ENCODE results near the gene KCTD16.

Gene KCTD16

GRCh38 chr5:144352330-144352729 lies 181.7 kb downstream of the KCTD16 start:
- H3K4me1 ChIP-seq (ENCODE audit: control insufficient read depth in 1 of 2, insufficient read depth in 2 of 2, low read length in 2 of 2), result no peaks in the 10 kb centered on the region
- no peak overlapping the region for H3K4me3 ChIP-seq (ENCODE audit: low read depth in 1 of 2, low read length in 2 of 2)
- no peak overlapping the region for H3K9ac ChIP-seq (ENCODE audit: low read depth in 1 of 2, low read length in 2 of 2)
- H3K27ac ChIP-seq (ENCODE audit: low read depth, low read length), result no peak overlapping the region
- no peaks in the 10 kb centered on the region for H3K9me3 ChIP-seq (ENCODE audit: control insufficient read depth in 1 of 2, low read length in 2 of 2)
- no peaks in the 10 kb centered on the region for H3K27me3 ChIP-seq (ENCODE audit: control insufficient read depth in 1 of 2, insufficient read depth in 2 of 2, low read length in 2 of 2)
- H3K36me3 ChIP-seq (ENCODE audit: control insufficient read depth in 1 of 2, insufficient read depth in 2 of 2, low read length in 2 of 2), result no peaks in the 10 kb centered on the region

GRCh38 chr5:144352732-144353317 lies 182.2 kb downstream of the KCTD16 start:
- Histone ChIP-seq H3K36me3 (ENCODE audit: control insufficient read depth in 1 of 2, insufficient read depth in 2 of 2, low read length in 2 of 2) (no peaks in the 10 kb centered on the region), H3K27me3 (ENCODE audit: control insufficient read depth in 1 of 2, insufficient read depth in 2 of 2, low read length in 2 of 2) (no peaks in the 10 kb centered on the region), H3K27ac (ENCODE audit: low read depth, low read length) (no peak overlapping the region), H3K9ac (ENCODE audit: low read depth in 1 of 2, low read length in 2 of 2) (no peak overlapping the region), H3K4me3 (ENCODE audit: low read depth in 1 of 2, low read length in 2 of 2) (no peak overlapping the region), H3K9me3 (ENCODE audit: control insufficient read depth in 1 of 2, low read length in 2 of 2) (no peaks in the 10 kb centered on the region), H3K4me1 (ENCODE audit: control insufficient read depth in 1 of 2, insufficient read depth in 2 of 2, low read length in 2 of 2) (no peaks in the 10 kb centered on the region)

GRCh38 chr5:144356489-144356888 lies 185.8 kb downstream of the KCTD16 start:
- Histone ChIP-seq H3K4me3 (ENCODE audit: low read depth in 1 of 2, low read length in 2 of 2) (no peak overlapping the region), H3K36me3 (ENCODE audit: control insufficient read depth in 1 of 2, insufficient read depth in 2 of 2, low read length in 2 of 2) (no peaks in the 10 kb centered on the region), H3K27ac (ENCODE audit: low read depth, low read length) (no peak overlapping the region), H3K4me1 (ENCODE audit: control insufficient read depth in 1 of 2, insufficient read depth in 2 of 2, low read length in 2 of 2) (no peaks in the 10 kb centered on the region), H3K27me3 (ENCODE audit: control insufficient read depth in 1 of 2, insufficient read depth in 2 of 2, low read length in 2 of 2) (no peaks in the 10 kb centered on the region), H3K9ac (ENCODE audit: low read depth in 1 of 2, low read length in 2 of 2) (no peak overlapping the region), H3K9me3 (ENCODE audit: control insufficient read depth in 1 of 2, low read length in 2 of 2) (no peaks in the 10 kb centered on the region)

DNA sequence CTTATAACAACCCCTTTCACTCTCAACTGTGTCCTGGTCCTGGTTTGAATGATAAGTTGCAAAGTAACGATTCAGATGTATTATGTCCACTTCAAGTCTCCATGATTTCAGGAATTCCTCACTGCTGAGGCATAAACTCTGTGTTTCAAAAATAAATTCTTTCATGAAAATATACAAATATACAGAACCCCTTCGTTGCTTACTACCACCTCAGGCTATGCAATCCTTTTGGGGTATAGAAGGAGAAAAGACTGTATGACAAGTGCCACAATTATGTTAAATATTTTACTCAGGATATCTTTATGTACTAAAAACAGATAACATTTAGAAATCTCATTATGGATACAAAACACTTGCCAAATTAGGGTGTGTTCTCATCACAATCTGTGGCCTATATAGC lies 190.7 kb downstream of the KCTD16 start:
- Histone ChIP-seq H3K4me3 (ENCODE audit: low read depth in 1 of 2, low read length in 2 of 2) (no peak overlapping the region), H3K27me3 (ENCODE audit: control insufficient read depth in 1 of 2, insufficient read depth in 2 of 2, low read length in 2 of 2) (no peaks in the 10 kb centered on the region), H3K4me1 (ENCODE audit: control insufficient read depth in 1 of 2, insufficient read depth in 2 of 2, low read length in 2 of 2) (peaks cover 0 to 4% of the 10 kb centered on the region in 2 donors), H3K36me3 (ENCODE audit: control insufficient read depth in 1 of 2, insufficient read depth in 2 of 2, low read length in 2 of 2) (no peaks in the 10 kb centered on the region), H3K9me3 (ENCODE audit: control insufficient read depth in 1 of 2, low read length in 2 of 2) (no peaks in the 10 kb centered on the region), H3K27ac (ENCODE audit: low read depth, low read length) (no peak overlapping the region), H3K9ac (ENCODE audit: low read depth in 1 of 2, low read length in 2 of 2) (no peak overlapping the region)

DNA sequence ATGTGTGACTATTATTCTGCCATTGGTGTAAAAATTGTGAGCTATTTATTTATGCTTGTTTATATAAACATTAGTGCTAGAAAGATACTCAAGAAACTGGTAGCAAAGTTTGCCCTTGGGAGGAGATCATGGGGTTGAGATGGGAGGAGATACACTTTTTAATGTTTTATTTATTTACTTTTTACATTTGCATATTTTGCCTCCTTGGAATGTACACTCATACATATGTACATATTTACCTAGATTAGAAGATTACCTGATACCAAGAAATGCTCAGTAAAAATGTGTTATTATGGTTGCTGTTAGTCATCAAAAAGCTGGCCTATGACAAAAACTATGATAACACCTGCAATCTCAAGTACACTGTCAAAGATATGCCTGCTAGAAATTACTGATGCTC lies 195.2 kb downstream of the KCTD16 start:
- no peaks in the 10 kb centered on the region for H3K27me3 ChIP-seq (ENCODE audit: control insufficient read depth in 1 of 2, insufficient read depth in 2 of 2, low read length in 2 of 2)
- H3K4me3 ChIP-seq (ENCODE audit: low read depth in 1 of 2, low read length in 2 of 2), result no peak overlapping the region
- no peaks in the 10 kb centered on the region for H3K9me3 ChIP-seq (ENCODE audit: control insufficient read depth in 1 of 2, low read length in 2 of 2)
- no peaks in the 10 kb centered on the region for H3K36me3 ChIP-seq (ENCODE audit: control insufficient read depth in 1 of 2, insufficient read depth in 2 of 2, low read length in 2 of 2)
- no peak overlapping the region for H3K27ac ChIP-seq (ENCODE audit: low read depth, low read length)
- H3K9ac ChIP-seq (ENCODE audit: low read depth in 1 of 2, low read length in 2 of 2), result no peak overlapping the region
- peaks cover 14 to 15% of the 10 kb centered on the region in 2 donors for H3K4me1 ChIP-seq (ENCODE audit: control insufficient read depth in 1 of 2, insufficient read depth in 2 of 2, low read length in 2 of 2)

DNA sequence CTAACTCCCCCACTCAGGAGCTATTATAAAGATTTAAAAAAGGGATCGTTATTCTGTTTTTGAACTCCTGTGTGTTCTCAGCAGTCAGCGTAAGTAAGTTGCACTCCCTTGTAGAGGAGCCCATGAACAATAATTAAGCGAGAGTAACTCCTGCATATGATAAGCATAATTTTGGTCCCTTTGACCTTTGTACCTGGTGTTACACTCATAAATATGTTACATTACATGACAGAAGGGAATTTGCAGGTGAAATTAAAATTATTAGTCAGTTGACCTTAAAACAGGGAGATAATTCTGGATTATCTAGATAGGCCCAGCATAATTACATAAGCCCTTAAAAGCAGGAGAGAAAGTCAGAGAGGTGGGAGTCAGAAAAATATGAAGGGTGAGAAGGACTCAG lies 197.3 kb downstream of the KCTD16 start:
- no peak overlapping the region for H3K27ac ChIP-seq (ENCODE audit: low read depth, low read length)
- H3K4me3 ChIP-seq (ENCODE audit: low read depth in 1 of 2, low read length in 2 of 2), result no peak overlapping the region
- H3K9ac ChIP-seq (ENCODE audit: low read depth in 1 of 2, low read length in 2 of 2), result no peak overlapping the region
- no peaks in the 10 kb centered on the region for H3K9me3 ChIP-seq (ENCODE audit: control insufficient read depth in 1 of 2, low read length in 2 of 2)
- no peaks in the 10 kb centered on the region for H3K27me3 ChIP-seq (ENCODE audit: control insufficient read depth in 1 of 2, insufficient read depth in 2 of 2, low read length in 2 of 2)
- peaks cover 14 to 15% of the 10 kb centered on the region in 2 donors for H3K4me1 ChIP-seq (ENCODE audit: control insufficient read depth in 1 of 2, insufficient read depth in 2 of 2, low read length in 2 of 2)
- H3K36me3 ChIP-seq (ENCODE audit: control insufficient read depth in 1 of 2, insufficient read depth in 2 of 2, low read length in 2 of 2), result no peaks in the 10 kb centered on the region

- H3K27me3 ChIP-seq (ENCODE audit: control insufficient read depth in 1 of 2, insufficient read depth in 2 of 2, low read length in 2 of 2), result no peaks in the 10 kb centered on the region
- no peak overlapping the region for H3K27ac ChIP-seq (ENCODE audit: low read depth, low read length)
- H3K9ac ChIP-seq (ENCODE audit: low read depth in 1 of 2, low read length in 2 of 2), result no peak overlapping the region
- H3K9me3 ChIP-seq (ENCODE audit: control insufficient read depth in 1 of 2, low read length in 2 of 2), result no peaks in the 10 kb centered on the region
- no peak overlapping the region for H3K4me3 ChIP-seq (ENCODE audit: low read depth in 1 of 2, low read length in 2 of 2)
- H3K4me1 ChIP-seq (ENCODE audit: control insufficient read depth in 1 of 2, insufficient read depth in 2 of 2, low read length in 2 of 2), result peaks cover 14 to 15% of the 10 kb centered on the region in 2 donors
- no peaks in the 10 kb centered on the region for H3K36me3 ChIP-seq (ENCODE audit: control insufficient read depth in 1 of 2, insufficient read depth in 2 of 2, low read length in 2 of 2)
Measured at GRCh38 chr5:144368556-144368955, 197.9 kb downstream of the KCTD16 start.

DNA sequence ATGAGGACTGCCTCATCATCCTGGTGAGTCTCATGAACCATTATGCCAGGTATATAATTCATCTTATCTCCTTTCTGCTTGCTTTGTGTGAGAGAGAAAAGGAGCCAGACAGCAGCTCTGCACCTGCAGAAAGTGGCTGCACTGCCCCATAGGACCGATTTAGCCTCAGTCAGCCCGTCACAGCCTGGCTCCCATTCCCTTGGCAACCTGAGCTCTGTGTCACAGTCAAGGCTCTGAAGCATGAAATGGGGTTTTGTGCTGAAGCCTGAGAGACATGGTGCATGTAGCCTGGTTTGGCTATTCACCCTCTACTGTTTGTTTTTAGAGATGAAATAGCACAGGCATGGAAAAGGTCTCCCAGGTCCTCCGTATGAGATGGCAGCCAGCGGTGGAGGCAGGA lies 198.3 kb downstream of the KCTD16 start:
- no peak overlapping the region for H3K4me3 ChIP-seq (ENCODE audit: low read depth in 1 of 2, low read length in 2 of 2)
- no peaks in the 10 kb centered on the region for H3K9me3 ChIP-seq (ENCODE audit: control insufficient read depth in 1 of 2, low read length in 2 of 2)
- no peak overlapping the region for H3K9ac ChIP-seq (ENCODE audit: low read depth in 1 of 2, low read length in 2 of 2)
- no peaks in the 10 kb centered on the region for H3K27me3 ChIP-seq (ENCODE audit: control insufficient read depth in 1 of 2, insufficient read depth in 2 of 2, low read length in 2 of 2)
- H3K36me3 ChIP-seq (ENCODE audit: control insufficient read depth in 1 of 2, insufficient read depth in 2 of 2, low read length in 2 of 2), result no peaks in the 10 kb centered on the region
- H3K27ac ChIP-seq (ENCODE audit: low read depth, low read length), result no peak overlapping the region
- peaks cover 14 to 15% of the 10 kb centered on the region in 2 donors for H3K4me1 ChIP-seq (ENCODE audit: control insufficient read depth in 1 of 2, insufficient read depth in 2 of 2, low read length in 2 of 2)

DNA sequence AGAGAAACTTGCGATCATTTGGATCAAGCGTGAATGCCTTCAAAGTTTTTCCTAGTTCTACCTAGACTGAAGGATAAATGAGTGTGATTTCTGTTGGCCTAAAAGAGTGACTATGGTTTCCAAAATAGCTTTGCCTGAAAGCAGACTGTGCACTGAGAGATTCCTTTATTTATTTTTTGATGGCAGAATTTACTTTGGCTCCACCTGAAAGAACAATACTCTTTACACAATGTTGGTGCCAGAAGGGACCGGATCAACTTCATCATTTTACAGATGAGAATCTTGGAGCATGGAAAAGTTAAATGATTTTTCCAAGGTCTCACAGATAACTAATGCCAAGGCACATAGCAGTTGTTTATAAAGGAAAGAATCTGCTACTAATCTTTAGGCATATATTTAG lies 199.6 kb downstream of the KCTD16 start:
- Histone ChIP-seq H3K9ac (ENCODE audit: low read depth in 1 of 2, low read length in 2 of 2) (no peak overlapping the region), H3K27ac (ENCODE audit: low read depth, low read length) (no peak overlapping the region), H3K9me3 (ENCODE audit: control insufficient read depth in 1 of 2, low read length in 2 of 2) (no peaks in the 10 kb centered on the region), H3K4me1 (ENCODE audit: control insufficient read depth in 1 of 2, insufficient read depth in 2 of 2, low read length in 2 of 2) (peaks cover 11 to 14% of the 10 kb centered on the region in 2 donors), H3K27me3 (ENCODE audit: control insufficient read depth in 1 of 2, insufficient read depth in 2 of 2, low read length in 2 of 2) (no peaks in the 10 kb centered on the region), H3K4me3 (ENCODE audit: low read depth in 1 of 2, low read length in 2 of 2) (no peak overlapping the region), H3K36me3 (ENCODE audit: control insufficient read depth in 1 of 2, insufficient read depth in 2 of 2, low read length in 2 of 2) (no peaks in the 10 kb centered on the region)

- H3K27ac ChIP-seq (ENCODE audit: low read depth, low read length), result no peak overlapping the region
- no peak overlapping the region for H3K4me3 ChIP-seq (ENCODE audit: low read depth in 1 of 2, low read length in 2 of 2)
- H3K9me3 ChIP-seq (ENCODE audit: control insufficient read depth in 1 of 2, low read length in 2 of 2), result no peaks in the 10 kb centered on the region
- H3K4me1 ChIP-seq (ENCODE audit: control insufficient read depth in 1 of 2, insufficient read depth in 2 of 2, low read length in 2 of 2), result no peaks in the 10 kb centered on the region
- H3K27me3 ChIP-seq (ENCODE audit: control insufficient read depth in 1 of 2, insufficient read depth in 2 of 2, low read length in 2 of 2), result no peaks in the 10 kb centered on the region
- H3K9ac ChIP-seq (ENCODE audit: low read depth in 1 of 2, low read length in 2 of 2), result no peak overlapping the region
- H3K36me3 ChIP-seq (ENCODE audit: control insufficient read depth in 1 of 2, insufficient read depth in 2 of 2, low read length in 2 of 2), result no peaks in the 10 kb centered on the region
Measured at GRCh38 chr5:144374637-144375036, 204.0 kb downstream of the KCTD16 start.

GRCh38 chr5:144377207-144377606 lies 206.5 kb downstream of the KCTD16 start:
- H3K36me3 ChIP-seq (ENCODE audit: control insufficient read depth in 1 of 2, insufficient read depth in 2 of 2, low read length in 2 of 2), result no peaks in the 10 kb centered on the region
- no peaks in the 10 kb centered on the region for H3K27me3 ChIP-seq (ENCODE audit: control insufficient read depth in 1 of 2, insufficient read depth in 2 of 2, low read length in 2 of 2)
- H3K4me1 ChIP-seq (ENCODE audit: control insufficient read depth in 1 of 2, insufficient read depth in 2 of 2, low read length in 2 of 2), result no peaks in the 10 kb centered on the region
- H3K9me3 ChIP-seq (ENCODE audit: control insufficient read depth in 1 of 2, low read length in 2 of 2), result no peaks in the 10 kb centered on the region
- no peak overlapping the region for H3K9ac ChIP-seq (ENCODE audit: low read depth in 1 of 2, low read length in 2 of 2)
- H3K27ac ChIP-seq (ENCODE audit: low read depth, low read length), result no peak overlapping the region
- H3K4me3 ChIP-seq (ENCODE audit: low read depth in 1 of 2, low read length in 2 of 2), result no peak overlapping the region

All from duodenal mucosa (tissue), 2 donors.